HG03558 (cell line): Measurements from ENCODE around the gene UBTF.
"Not testable (repeated sequence)": the region's sequence is repeated elsewhere in the genome, so short reads cannot be mapped to it uniquely, and the experiment has no call there.

ENCODE experiments used
- ATAC-seq: cut with Tn5 transposase; IDR thresholded peaks from one replicate; pipeline ENCODE4 v1.9.1; 2021; ENCODE audit warnings: moderate number of reproducible peaks; ENCODE audit not compliant: unreplicated experiment; ENCODE audit errors: extremely low read depth

The UBTF gene

DNA sequence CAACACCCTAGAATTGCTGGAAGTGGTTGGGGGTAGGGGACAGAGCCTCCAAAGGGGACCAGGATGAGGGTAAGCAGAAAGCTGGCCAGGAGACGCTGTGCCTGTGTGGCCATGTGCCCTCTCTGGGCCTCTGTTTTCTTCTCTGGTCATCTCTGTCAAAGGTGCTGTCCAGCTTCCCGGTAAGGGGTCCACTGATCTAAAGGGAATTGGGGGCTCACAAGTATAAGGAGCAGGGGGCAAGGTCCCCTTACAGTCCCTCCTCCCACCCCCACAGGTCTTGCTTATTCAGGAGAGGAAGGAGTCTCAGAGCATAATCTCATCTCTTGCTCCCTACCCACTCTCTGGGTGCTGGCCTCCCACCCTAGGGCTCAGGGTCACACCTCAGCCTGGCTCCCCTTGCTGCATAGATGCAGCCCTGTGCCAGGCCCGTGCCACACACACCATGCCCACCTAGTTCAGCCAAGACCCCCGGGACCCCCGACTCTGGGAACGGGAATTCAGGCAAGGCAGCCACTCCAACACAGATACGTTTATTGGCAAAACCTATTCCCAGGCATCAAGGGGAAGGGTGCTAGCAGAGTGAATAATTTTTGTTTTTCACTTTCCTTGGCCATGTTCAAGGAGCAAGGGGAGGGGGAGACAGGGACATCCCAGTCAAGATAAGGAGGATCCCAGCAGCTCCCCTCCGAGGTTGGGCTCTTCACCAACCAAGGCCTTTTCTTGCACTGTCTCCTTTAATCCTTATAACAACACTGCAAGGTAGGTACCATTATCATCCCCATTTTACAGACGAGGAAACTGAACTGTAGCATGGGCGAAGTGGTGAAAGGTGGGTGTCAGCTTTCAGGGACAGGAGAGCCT lies 28.6 kb upstream of the UBTF start:
- no peak for ATAC-seq

DNA sequence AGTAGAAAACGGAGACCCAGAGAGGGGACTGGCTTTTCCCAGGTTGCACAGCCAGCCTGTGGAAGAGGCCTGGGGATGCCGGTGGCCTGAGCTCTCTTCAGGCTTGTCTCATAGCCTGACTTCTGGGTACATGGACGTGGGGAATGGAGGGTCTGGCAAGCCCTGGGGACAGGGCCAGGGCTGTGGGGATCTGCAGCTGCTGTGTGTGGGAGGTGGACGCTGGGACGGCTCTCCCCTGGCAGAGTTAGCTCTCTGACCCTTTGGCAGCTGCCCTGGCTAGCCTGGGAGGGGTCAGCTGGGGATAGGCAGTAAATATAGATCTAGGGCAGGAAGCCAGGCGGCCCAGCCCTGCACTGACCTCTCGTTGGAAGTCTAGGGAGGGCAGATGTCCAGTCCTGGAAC lies 28.0 kb upstream of the UBTF start:
- ATAC-seq: no peak

DNA sequence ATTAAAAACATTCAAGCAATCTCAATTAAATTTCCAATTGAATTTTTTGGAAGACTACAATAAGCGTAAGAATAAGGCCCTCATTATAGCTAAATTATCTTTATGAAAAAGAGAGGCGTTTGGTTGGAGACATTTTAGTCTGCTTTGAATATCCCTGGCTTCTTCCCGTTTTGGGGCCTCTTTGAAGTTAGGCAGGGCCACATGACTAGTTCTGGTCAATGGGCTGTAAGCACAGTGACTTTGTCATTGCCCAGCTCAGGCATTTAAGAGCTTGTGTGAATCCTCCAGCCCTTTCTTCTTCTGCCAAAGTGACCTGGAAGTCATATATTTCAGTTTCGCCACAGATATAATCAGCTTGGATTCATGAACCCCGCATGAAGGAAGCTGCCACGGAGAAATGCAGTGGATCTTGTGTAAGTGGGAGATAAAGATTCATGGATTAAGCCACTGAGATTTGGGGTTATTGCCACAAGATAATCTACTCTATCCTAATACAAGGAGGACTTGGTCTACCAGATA lies 21.7 kb upstream of the UBTF start:
- ATAC-seq: no peak

- ATAC-seq: not testable (repeated sequence)
Measured at GRCh38 chr17:44237886-44238285, 18.4 kb upstream of the UBTF start.

DNA sequence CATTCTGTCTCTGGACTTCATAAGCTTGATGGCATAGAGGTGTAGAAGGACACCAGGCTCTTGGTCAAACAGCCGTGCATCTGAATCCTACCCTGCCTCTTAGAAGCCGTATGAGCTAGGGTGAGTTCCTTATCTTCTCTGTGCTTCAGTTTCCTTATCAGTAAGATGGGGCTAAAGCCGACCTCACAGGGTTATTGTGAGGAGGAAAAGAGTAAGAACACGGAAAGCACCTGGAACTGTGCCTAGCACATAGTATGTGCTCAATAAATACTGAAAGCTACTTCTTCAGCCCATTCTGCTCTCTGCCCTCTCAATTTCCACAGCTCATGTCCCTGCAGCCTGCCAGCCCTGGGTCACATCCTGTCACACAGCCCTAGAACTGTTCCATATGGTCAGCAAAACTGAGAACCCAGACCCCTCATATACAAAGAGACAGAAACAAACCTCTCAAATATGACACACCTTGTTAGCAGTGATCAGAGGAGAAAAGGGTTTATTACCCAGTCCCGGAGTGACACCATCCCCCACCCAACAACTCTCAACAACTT lies 17.0 kb upstream of the UBTF start:
- no peak for ATAC-seq

- no peak for ATAC-seq
Measured at GRCh38 chr17:44235583-44235936, 16.1 kb upstream of the UBTF start.

DNA sequence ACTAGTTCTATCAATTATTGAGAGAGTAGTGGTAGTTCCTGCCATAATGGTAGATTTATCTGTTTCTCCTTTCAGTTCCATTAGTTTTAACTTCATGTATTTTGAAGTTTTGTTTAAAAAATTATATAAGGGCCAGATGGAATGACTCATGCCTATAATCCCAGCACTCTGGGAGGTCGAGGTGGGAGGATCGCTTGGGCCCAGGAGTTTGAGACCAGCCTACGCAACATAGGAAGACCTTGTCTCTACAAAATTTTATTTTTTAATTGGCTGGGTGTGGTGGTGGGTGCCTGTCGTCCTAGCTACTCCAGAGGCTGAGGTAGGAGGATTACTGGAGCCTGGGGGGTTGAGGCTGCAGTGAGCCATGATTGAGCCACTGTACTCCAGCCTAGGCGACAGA lies 14.1 kb upstream of the UBTF start:
- ATAC-seq: no peak

DNA sequence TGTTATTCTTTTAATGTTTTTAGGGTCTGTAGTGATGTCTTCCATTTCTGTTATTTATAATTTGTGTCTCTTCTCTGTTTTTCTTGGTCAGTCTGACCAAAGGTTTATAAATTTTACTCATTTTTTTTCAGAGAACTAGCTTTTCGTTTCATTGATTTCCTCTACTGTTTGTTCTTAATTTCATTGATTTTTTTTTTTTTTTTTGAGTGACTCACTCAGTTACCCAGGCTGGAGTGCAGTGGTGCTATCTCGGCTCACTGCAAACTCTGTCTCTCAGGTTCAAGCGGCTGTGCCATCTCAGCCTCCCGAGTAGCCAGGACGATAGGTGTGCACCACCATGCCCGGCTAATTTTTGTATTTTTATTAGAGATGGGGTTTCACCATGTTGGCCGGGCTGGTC lies 12.6 kb upstream of the UBTF start:
- ATAC-seq: no peak

GRCh38 chr17:44230140-44230539 lies 10.7 kb upstream of the UBTF start:
- no peak for ATAC-seq

DNA sequence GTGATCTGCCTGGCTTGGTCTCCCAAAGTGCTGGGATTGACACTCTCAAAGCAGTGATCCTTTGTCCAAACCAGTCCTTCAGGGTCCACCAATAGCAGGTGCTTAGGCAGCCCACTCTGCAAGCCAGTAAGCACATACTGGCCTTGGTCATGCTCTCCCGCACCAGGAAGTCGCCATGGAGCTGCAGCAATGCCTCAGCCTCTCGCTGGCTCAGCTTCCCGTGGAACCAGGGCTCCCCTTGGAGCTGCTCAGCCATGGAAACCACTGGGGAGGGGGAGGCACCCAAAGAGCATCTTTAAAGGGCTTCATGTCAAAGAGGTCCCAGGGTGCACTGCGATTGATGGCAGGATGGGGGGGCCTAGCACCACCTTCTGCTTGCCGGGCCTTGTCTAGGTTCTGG lies 9.6 kb upstream of the UBTF start:
- no peak for ATAC-seq

DNA sequence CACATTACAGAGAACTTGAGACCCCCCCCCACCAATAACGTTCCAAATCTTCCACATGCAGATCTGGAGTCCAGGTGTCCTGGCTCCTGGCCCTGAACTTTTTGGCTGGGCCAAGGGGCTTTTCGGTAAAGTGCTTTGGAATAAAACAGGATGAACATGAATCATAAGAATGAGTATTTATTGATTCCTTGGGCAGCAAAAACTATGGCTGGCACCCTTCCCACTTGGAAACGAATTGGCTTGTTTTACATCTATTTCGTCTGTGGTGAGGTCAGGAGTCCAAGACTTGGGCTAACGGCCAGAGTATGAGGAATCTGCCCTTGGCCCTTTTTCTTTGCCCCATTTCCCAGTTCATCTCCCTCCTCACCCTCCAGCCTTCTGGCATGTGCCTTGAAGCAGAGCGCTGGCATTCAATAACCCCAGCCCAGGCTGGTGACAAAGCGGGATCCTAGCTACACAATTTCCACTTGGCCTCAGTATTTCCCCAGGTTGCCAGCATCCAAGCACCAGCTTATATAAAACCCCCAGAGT lies 4.1 kb upstream of the UBTF start:
- no peak for ATAC-seq

GRCh38 chr17:44222112-44222869 lies 2.8 kb upstream of the UBTF start:
- ATAC-seq: no peak

GRCh38 chr17:44221862-44222111 lies 2.3 kb upstream of the UBTF start:
- no peak for ATAC-seq

DNA sequence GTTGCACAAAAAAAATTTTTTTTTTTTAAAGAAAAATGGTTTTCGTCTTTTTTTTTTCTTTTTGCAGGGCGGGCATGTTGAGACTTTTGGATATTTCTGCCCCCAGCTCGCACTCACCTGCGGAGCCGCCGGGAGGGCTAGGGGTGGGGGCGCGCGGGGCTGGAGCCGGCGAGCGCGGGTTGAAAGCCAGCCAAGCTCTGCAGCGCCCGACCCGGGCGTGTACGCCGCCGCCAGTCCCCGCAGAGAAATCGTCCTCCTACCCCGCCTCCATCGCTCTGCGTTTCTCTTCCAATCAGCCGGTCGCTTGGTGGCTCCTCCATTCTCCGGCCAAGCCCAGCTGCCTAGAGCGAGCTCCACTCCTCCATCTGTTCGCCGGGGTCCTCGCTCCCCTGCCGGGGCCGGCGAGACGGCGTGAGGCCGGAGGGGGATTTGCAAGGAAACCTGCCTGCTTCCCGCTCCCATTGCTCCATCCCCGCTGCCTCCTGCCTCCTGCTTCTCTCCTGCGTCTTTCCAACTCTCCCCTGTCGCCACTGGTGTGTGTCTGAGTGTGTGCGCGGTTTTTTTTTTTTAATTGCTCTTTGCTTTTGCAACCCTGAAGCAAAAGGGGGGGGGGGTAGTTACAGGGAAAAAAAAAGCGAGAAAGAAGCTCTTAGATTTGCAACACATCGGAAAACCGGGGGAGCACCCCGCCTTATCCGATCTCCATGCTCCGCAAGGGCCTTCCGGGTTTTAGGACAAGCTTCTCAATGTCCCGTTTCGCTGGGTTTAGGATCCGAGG lies 1.8 kb upstream of the UBTF start:
- ATAC-seq: no peak

DNA sequence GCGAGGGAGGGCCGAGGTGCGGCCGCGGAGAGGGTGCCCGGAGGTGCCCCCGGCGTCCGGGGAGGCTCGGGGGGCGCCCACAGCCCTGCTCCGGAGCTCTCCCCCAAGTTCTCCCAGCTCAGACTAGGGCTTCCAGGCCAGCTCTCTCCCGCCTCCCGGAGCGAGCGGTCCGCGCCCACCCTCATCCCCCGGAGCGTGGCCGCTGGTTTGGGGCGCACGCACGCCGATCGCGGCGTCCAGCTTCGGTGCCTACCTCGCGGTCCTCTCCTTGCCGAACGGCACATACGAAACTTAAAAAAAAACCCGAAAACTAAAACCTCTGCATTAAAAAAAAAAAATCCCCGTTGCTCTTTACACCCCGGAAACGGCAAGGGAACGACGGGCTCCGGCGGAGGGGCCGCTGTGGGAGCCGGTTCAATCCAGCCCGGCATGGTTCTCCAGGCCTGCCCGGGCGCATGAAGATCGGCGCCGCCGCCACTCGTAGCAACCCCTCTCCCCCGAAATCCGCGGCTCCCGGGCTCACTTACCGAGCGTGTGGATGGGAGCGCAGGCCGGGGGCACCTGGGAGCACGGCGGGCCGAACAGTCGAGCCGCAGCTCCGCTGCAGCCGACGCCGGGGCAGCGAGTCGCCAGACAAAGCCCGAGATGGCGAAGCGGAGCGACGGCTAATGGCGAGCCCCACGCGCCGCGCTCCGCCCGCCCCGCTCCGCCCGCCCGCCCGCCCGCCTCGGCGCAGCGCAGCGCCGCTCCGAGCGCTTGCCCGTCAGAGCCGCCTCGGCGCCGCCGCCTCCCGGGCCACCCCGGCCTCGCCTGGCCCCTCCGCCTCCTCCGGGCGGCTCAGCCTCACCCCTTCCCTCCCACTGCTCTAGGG lies 973 bp upstream of the UBTF start:
- no peak for ATAC-seq

- no peak for ATAC-seq
Measured at GRCh38 chr17:44219108-44219615, 313 bp downstream of the UBTF start.

DNA sequence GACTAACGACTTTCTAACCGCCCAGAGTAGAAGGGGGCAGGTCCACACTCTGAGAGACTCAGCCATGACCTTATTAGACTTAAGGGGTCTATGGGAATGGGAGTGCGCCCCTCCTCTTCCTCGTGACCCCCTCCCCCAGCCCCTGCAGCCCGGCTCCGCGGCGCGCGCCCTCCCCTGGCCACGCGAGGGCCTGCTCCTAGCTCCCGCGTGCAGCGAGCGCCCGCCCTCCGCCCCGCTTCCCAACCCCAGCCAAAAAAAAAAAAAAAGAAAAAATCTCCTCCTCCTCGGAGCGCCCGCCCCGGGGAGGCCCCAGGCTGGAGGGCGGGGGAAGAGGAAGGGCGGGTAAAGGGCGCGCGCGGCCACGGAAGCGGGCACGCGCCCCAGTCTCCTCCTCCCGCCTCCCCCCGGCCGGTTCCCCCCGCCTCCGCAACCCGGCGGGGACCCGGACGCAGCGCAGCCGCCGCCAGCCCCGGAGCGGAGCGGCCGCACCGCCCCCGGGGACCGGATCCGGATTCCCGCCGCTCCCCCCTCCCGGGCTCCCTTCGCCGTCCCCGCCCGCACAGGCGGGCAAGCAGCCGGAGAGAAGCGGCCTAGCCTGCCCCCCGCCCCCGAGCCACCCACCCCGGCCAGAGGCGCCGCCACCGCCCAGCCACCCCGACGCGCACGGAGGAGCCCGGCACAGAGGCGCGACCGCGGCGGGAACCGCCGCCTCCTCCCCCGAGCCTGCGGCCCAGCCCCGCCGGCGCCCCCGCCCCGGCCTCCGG lies 949 bp downstream of the UBTF start:
- ATAC-seq: no peak

DNA sequence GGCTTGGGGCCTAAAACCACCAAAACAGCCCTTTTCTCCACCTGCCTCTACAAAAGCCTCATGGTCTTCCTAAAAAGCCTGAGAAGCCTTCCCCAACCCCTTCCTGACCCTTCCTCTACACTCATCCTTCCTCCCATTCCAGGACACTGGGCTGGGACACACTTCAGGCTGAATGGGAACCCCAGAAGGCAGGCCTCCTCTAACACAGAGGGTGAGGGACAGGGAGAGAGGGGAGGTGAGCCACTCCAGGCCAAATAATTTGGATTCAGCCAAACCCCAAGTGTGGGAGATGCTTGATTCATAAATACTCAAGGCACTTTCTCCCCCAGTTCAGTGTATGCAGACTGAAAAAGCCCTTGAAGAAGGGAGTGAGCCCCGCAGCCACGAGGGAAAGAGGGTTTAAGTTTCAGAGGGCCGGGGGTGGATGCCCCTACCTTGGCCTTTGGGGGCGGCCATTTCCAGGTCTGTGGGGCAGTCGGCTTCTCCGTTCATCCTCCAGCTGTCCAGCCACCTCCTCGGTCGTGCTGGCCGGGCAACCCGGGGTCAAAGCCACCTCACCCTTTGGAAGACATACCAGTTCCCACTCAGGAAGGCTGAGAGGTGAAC lies 1.6 kb downstream of the UBTF start:
- no peak for ATAC-seq
